Progenitor cell of endocrine pancreas (in vitro differentiated cells): ENCODE data around the gene GORASP1. TPM values are rescaled to one million over a fixed set of nuclear protein-coding genes. Genes with fewer than 3 reads are reported as not detected.
"Not testable (repeated sequence)": the region's sequence is repeated elsewhere in the genome, so short reads cannot be mapped to it uniquely, and the experiment has no call there.

Experiments
- DNase-seq: peaks from one replicate; pipeline ENCODE4 v3.0.0; 2021; ENCODE audit warnings: low spot score; ENCODE audit not compliant: unreplicated experiment
- H3K27ac Mint-ChIP-seq: 2 replicates; pipeline ENCODE4 v1.8.0; 2021; ENCODE audit warnings: mild to moderate bottlenecking, moderate library complexity, mixed read lengths
- H3K27me3 Mint-ChIP-seq: 2 replicates; pipeline ENCODE4 v1.8.0; 2021; ENCODE audit warnings: mixed read lengths
- H3K36me3 Mint-ChIP-seq: 2 replicates; pipeline ENCODE4 v1.8.0; 2022; ENCODE audit warnings: mixed read lengths; ENCODE audit not compliant: insufficient read depth
- H3K4me1 Mint-ChIP-seq: 2 replicates; pipeline ENCODE4 v1.8.0; 2021; ENCODE audit warnings: low read depth, mixed read lengths
- H3K4me3 Mint-ChIP-seq: 2 replicates; pipeline ENCODE4 v1.8.0; 2021; ENCODE audit warnings: low read depth, mild to moderate bottlenecking, moderate library complexity, mixed read lengths
- H3K9me3 Mint-ChIP-seq: 2 replicates; pipeline ENCODE4 v1.8.0; 2021; ENCODE audit warnings: low read depth, mixed read lengths
- total RNA-seq: library from RNA; stranded (reverse); gene quantifications from 2 replicates; pipeline ENCODE4 v1.2.1, GENCODE V29; 2021
- TF ChIP-seq, protein P1 (sequence below): fragments of 200-600 bp; sonication (generic); IDR thresholded peaks from one replicate; pipeline ENCODE4 v1.5.0; 2021; ENCODE audit warnings: antibody characterized with exemption, mild to moderate bottlenecking; ENCODE audit not compliant: unreplicated experiment

Gene GORASP1
- total RNA-seq, 1 donor from 2014 or later, result 72.8 TPM

GRCh38 chr3:39062180-39062579 is 45.2 kb downstream of the GORASP1 start:
- Mint-ChIP-seq H3K27ac (peak overlapping the region; percentile 89), H3K27me3 (no peaks in the 10 kb centered on the region)

GRCh38 chr3:39061228-39061627 is 46.2 kb downstream of the GORASP1 start:
- H3K4me1 Mint-ChIP-seq, result peaks cover 24% of the 10 kb centered on the region
- peaks cover 14% of the 10 kb centered on the region for H3K36me3 Mint-ChIP-seq
- not testable (repeated sequence) for H3K4me3 Mint-ChIP-seq, H3K27me3 Mint-ChIP-seq, DNase-seq, H3K9me3 Mint-ChIP-seq
- peak overlapping the region; percentile 38 for H3K27ac Mint-ChIP-seq

More at GRCh38 chr3:39062180-39062579, 45.2 kb downstream of the GORASP1 start:
- Mint-ChIP-seq H3K4me1 (peaks cover 24% of the 10 kb centered on the region), H3K4me3 (no peak overlapping the region), H3K36me3 (peaks cover 14% of the 10 kb centered on the region), H3K9me3 (no peaks in the 10 kb centered on the region)
- TF ChIP-seq, protein P1, sequence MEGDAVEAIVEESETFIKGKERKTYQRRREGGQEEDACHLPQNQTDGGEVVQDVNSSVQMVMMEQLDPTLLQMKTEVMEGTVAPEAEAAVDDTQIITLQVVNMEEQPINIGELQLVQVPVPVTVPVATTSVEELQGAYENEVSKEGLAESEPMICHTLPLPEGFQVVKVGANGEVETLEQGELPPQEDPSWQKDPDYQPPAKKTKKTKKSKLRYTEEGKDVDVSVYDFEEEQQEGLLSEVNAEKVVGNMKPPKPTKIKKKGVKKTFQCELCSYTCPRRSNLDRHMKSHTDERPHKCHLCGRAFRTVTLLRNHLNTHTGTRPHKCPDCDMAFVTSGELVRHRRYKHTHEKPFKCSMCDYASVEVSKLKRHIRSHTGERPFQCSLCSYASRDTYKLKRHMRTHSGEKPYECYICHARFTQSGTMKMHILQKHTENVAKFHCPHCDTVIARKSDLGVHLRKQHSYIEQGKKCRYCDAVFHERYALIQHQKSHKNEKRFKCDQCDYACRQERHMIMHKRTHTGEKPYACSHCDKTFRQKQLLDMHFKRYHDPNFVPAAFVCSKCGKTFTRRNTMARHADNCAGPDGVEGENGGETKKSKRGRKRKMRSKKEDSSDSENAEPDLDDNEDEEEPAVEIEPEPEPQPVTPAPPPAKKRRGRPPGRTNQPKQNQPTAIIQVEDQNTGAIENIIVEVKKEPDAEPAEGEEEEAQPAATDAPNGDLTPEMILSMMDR, result no peak
- DNase-seq, result no peak

- Mint-ChIP-seq H3K36me3 (peaks cover 9% of the 10 kb centered on the region), H3K9me3 (no peaks in the 10 kb centered on the region), H3K27ac (no peak overlapping the region), H3K4me3 (no peak overlapping the region), H3K4me1 (peaks cover 15% of the 10 kb centered on the region), H3K27me3 (no peaks in the 10 kb centered on the region)
- no peak for DNase-seq
- TF ChIP-seq, protein P1, result no peak
Observed at GRCh38 chr3:39056151-39056550, 51.3 kb downstream of the GORASP1 start.

DNA sequence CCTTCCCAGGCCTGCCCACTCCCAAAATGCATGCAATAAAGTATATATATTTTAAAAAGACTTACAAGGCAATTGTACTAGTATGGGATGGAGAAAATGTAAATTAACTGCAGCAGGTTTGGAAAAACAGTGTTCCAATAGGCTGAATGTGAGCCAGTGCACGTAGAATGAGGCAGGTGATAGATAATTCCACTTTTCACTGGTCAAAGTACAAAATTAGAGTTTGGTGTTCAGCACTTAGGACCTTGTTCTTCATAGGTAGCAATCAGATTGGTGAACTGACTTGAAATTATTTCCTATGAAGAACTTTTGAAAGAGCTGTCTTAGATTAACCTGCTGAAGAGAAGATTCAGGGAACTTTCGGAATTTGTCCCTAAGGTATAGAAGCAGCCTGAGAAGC is 53.7 kb downstream of the GORASP1 start:
- Mint-ChIP-seq H3K4me3 (peak overlapping the region; percentile 65), H3K27ac (no peak overlapping the region), H3K36me3 (peaks cover 5% of the 10 kb centered on the region), H3K27me3 (no peaks in the 10 kb centered on the region), H3K9me3 (no peaks in the 10 kb centered on the region), H3K4me1 (peaks cover 16% of the 10 kb centered on the region)
- TF ChIP-seq, protein P1, result no peak
- no peak for DNase-seq

GRCh38 chr3:39052583-39052982 is 54.8 kb downstream of the GORASP1 start:
- H3K36me3 Mint-ChIP-seq, result no peaks in the 10 kb centered on the region
- TF ChIP-seq, protein P1, result no peak
- DNase-seq, result no peak
- peak overlapping the region; percentile 96 for H3K4me3 Mint-ChIP-seq
- H3K4me1 Mint-ChIP-seq, result peaks cover 16% of the 10 kb centered on the region
- no peaks in the 10 kb centered on the region for H3K9me3 Mint-ChIP-seq
- H3K27ac Mint-ChIP-seq, result peak overlapping the region; percentile 96
- H3K27me3 Mint-ChIP-seq, result no peaks in the 10 kb centered on the region

DNA sequence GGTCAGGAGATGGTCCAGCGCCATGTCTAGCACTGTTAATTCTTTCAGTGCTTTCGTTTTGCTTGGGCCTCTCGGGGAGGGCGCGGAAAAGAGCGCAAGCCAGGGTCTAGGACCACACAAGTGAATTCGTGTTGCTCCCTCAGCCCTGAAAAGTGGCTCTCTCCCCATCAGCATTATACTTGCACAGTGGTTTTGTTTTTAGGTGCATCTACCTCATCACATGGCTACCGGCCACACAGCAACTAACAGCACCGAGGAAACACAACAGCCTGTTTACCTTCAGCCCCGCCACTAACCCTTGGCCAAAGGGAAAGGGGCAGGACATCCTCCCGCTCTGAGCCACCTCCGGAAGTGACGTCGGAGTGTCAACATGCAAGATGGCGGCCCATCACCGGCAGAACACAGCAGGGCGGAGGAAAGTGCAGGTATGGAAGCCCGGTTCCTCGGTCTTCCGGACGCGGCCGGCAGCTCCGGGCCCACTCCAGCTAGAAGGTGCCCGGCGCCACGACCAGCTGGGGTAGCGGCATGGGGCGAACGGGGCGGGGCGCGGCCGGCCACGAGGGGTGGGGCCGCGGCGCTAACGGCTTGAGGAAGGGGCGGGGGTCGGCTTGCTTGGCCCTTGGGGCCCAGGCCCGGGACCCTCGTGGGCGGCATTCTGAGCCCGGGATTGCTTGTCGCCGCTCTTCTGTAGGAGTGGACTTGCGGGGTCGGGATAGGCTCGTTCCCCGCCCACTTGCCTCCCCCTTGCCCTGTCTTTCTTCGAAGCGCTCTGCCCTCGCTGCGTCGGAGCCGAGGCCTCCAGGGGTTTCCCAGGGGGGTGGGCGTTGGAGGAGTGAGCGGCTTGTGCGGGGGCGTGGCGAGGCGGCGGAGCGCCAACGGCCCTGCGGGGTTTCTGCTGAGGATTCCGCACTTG is 55.5 kb downstream of the GORASP1 start, which contains the start of the genes SCN11A and WDR48:
SCN11A (minus strand) TSS at position 296 of the 913 bp plus-strand sequence. CDS start 101,582 bp downstream, outside the sequence.
WDR48 (plus strand) TSS at position 368 of the 913 bp plus-strand sequence; CDS start at position 378, 10 bp downstream.
- Mint-ChIP-seq H3K4me3 (peak within 1 kb of the TSS; percentile 96), H3K4me1 (peaks cover 16% of the 10 kb centered on the region), H3K36me3 (no peaks in the 10 kb centered on the region), H3K27me3 (no peaks in the 10 kb centered on the region), H3K9me3 (no peaks in the 10 kb centered on the region), H3K27ac (peak within 1 kb of the TSS; percentile 96)
- peak; percentile 80 for DNase-seq
- TF ChIP-seq, protein P1, result no peak
